ENCODE measurements around the gene GOLGA5.

DNA sequence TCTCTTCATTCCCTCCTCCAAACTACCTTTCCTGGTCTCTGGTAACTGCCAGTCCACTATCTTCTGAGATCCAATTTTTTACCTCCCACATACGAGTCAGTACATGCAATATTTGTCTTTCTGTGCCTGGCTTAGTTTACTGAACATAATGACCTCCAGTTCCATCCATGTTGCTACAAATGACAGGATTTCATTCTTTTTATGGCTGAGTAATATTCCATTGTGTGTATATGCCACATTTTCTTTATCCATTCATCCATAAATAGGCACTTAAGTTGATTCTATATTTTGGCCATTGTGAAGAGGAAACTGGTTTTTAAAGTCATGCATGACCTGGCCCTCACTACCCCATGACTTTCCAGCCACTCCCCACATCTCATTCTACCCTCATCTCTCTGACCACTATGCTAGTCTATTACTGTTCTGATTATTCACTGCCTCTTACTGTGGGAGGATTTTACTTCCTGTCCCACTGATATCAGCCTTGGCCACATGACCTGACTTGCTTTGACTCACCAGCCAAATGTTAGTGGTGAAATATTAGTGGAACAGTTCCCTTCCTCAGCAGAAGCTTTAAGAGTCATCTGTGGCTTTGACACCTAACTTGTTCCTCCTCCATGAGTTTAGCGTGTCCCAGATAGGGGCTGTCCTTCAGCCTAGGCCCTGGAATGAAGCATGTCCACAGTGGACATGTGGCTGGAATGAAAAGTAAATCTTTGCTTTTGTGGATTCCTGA, 52.2 kb downstream of the GOLGA5 start:
- TF ChIP-seq POLR2A (IDR thresholded peaks at IDR 0.05; ENCODE audit: extremely low read depth, insufficient read length), result no peak
- TF ChIP-seq, protein P1, sequence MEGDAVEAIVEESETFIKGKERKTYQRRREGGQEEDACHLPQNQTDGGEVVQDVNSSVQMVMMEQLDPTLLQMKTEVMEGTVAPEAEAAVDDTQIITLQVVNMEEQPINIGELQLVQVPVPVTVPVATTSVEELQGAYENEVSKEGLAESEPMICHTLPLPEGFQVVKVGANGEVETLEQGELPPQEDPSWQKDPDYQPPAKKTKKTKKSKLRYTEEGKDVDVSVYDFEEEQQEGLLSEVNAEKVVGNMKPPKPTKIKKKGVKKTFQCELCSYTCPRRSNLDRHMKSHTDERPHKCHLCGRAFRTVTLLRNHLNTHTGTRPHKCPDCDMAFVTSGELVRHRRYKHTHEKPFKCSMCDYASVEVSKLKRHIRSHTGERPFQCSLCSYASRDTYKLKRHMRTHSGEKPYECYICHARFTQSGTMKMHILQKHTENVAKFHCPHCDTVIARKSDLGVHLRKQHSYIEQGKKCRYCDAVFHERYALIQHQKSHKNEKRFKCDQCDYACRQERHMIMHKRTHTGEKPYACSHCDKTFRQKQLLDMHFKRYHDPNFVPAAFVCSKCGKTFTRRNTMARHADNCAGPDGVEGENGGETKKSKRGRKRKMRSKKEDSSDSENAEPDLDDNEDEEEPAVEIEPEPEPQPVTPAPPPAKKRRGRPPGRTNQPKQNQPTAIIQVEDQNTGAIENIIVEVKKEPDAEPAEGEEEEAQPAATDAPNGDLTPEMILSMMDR (IDR thresholded peaks at IDR 0.05; ENCODE audit: low read depth, low read length), result no peak
- TF ChIP-seq, protein P2, sequence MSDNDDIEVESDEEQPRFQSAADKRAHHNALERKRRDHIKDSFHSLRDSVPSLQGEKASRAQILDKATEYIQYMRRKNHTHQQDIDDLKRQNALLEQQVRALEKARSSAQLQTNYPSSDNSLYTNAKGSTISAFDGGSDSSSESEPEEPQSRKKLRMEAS (IDR thresholded peaks at IDR 0.05; ENCODE audit: low read depth, low read length), result peak; percentile 77
- peak; percentile 33; the same call in 1 of the 2 replicates for TF ChIP-seq MYC (IDR thresholded peaks at IDR 0.05; ENCODE audit: low read depth, low read length)
